MM.1S (cell line): ENCODE measurements around the gene ATXN1.

ENCODE experiments used
- CTCF ChIP-seq: fragments of 300-600 bp; sonication (generic); IDR thresholded peaks from 2 replicates; pipeline ENCODE4 v1.5.1; 2016; ENCODE audit warnings: antibody characterized with exemption, low read length, mixed read lengths
- EZH2 ChIP-seq: fragments of 300-600 bp; sonication (generic); optimal IDR thresholded peaks from 2 replicates; pipeline ENCODE3; 2017; ENCODE audit warnings: low read depth, mild to moderate bottlenecking, antibody characterized with exemption, low read length, mixed read lengths

- TF ChIP-seq CTCF (no peak), EZH2 (no peak)
Observed at GRCh38 chr6:16377470-16377869, 383.8 kb downstream of the ATXN1 start.
